Body of pancreas (tissue), 4 donors: Measurements from ENCODE around the gene TMEM50B. TPM values are rescaled to one million over a fixed set of nuclear protein-coding genes. Genes with fewer than 3 reads are reported as not detected.

Experiments used
- ATAC-seq: fragments of 150-250 bp; one replicate; pipeline ENCODE4 v1.9.1; 2016
- DNase-seq, 4 donors: peaks; one replicate each; pipeline ENCODE4 v3.0.0-alpha.2; 2019
- H3K27ac ChIP-seq, 4 donors: fragments of 200-600 bp; sonication (generic); 1 replicate in 3 of 4; 2 replicates in 1 of 4; pipeline versions ENCODE4 v1.5.1 to v1.6.1; 2016 to 2019; ENCODE audit warnings: mild to moderate bottlenecking in 1 of 4, mixed read lengths in 1 of 4, moderate library complexity in 1 of 4
- H3K27me3 ChIP-seq, 2 donors: fragments of 200-600 bp; sonication (generic); one replicate each; pipeline ENCODE4 v1.6.0; 2016; ENCODE audit warnings: mild to moderate bottlenecking in 1 of 2
- H3K36me3 ChIP-seq, 2 donors: fragments of 200-600 bp; sonication (generic); replicated peaks in 1 of 2; 2 replicates each; pipeline ENCODE4 v1.5.1; 2016; ENCODE audit warnings: low read depth in 2 of 2; ENCODE audit not compliant: insufficient read depth in 1 of 2
- H3K4me1 ChIP-seq: fragments of 200-600 bp; sonication (generic); one replicate; pipeline ENCODE4 v1.6.0; 2016
- H3K4me3 ChIP-seq, 2 donors: fragments of 200-600 bp; sonication (generic); 1 replicate in 1 of 2; 2 replicates in 1 of 2; pipeline ENCODE4 v1.5.1; 2016 to 2019
- H3K9me3 ChIP-seq, 3 donors: fragments of 200-600 bp; sonication (generic); 1 replicate in 2 of 3; 2 replicates in 1 of 3; pipeline ENCODE4 v1.5.1; 2016
- CTCF ChIP-seq, 7 experiments: fragments of 450-650 bp in 4 of 7; fragments of 200-600 bp in 3 of 7; sonication (generic) in 3 of 7; IDR thresholded peaks; one replicate each; pipeline ENCODE4 v1.5.1; 2016 to 2019; ENCODE audit warnings: antibody characterized with exemption in 7 of 7
- POLR2A ChIP-seq, 3 donors: fragments of 450-650 bp; IDR thresholded peaks; one replicate each; pipeline ENCODE4 v1.6.1; 2016; ENCODE audit warnings: antibody characterized with exemption in 3 of 3, mild to moderate bottlenecking in 2 of 3
- WGBS, 2 donors: methylation state at CpG; one replicate each; pipeline ENCODE4 v1.1.5; 2017; 5-methylcytosine and 5-hydroxymethylcytosine counted together
- intact Hi-C: fragments of 100-400 bp; cut with DNase I; formaldehyde crosslinking; loops from one replicate; pipeline ENCODE4 v1.15.1; 2023
- total RNA-seq, 2 donors: library from RNA; depleted of rRNA; stranded (reverse); fragments of >200 nt; gene quantifications; one replicate each; pipeline ENCODE4 v1.1.0, GENCODE V29; 2016

The TMEM50B gene
- total RNA-seq, 2 donors from 2014 or later: 49.8 to 50.4 TPM

- TF ChIP-seq CTCF (IDR thresholded peaks at IDR 0.05) (no peak), POLR2A (IDR thresholded peaks at IDR 0.05) (no peak)
- Histone ChIP-seq H3K4me3 (no peak overlapping the region), H3K36me3 (peaks cover 0 to 24% of the 10 kb centered on the region in 2 donors), H3K27me3 (no peaks in the 10 kb centered on the region), H3K4me1 (no peaks in the 10 kb centered on the region), H3K9me3 (no peaks in the 10 kb centered on the region), H3K27ac (no peak overlapping the region)
- WGBS, 2 donors: 93 to 97% methylated on average over 8 of the region's 8 CpGs
- DNase-seq (no peak), ATAC-seq (no peak)
- intact Hi-C loops: no loop called here
Measured at GRCh38 chr21:33505833-33506232, 26.1 kb upstream of the TMEM50B start.

GRCh38 chr21:33496345-33496744, 16.6 kb upstream of the TMEM50B start:
- Histone ChIP-seq H3K27ac (no peak overlapping the region), H3K4me1 (no peaks in the 10 kb centered on the region), H3K9me3 (no peaks in the 10 kb centered on the region), H3K36me3 (no peaks in the 10 kb centered on the region), H3K4me3 (no peak overlapping the region), H3K27me3 (no peaks in the 10 kb centered on the region)
- intact Hi-C loops: no loop called here
- ATAC-seq (no peak), DNase-seq (no peak)
- TF ChIP-seq POLR2A (IDR thresholded peaks at IDR 0.05): no peak
- TF ChIP-seq CTCF (IDR thresholded peaks at IDR 0.05): no peak
- WGBS, 2 donors: 51 to 52% methylated on average over 7 of the region's 7 CpGs

GRCh38 chr21:33495743-33496142, 16.0 kb upstream of the TMEM50B start:
- intact Hi-C loops: no loop called here
- Histone ChIP-seq H3K27me3 (no peaks in the 10 kb centered on the region), H3K4me1 (peaks cover 1% of the 10 kb centered on the region), H3K27ac (no peak overlapping the region), H3K9me3 (no peaks in the 10 kb centered on the region), H3K36me3 (no peaks in the 10 kb centered on the region), H3K4me3 (no peak overlapping the region)
- TF ChIP-seq POLR2A (IDR thresholded peaks at IDR 0.05): no peak
- no peak for TF ChIP-seq CTCF (IDR thresholded peaks at IDR 0.05)
- ATAC-seq: no peak
- 38 to 41% methylated on average over 4 of the region's 4 CpGs for WGBS, 2 donors
- DNase-seq: no peak

GRCh38 chr21:33493756-33494155, 14.0 kb upstream of the TMEM50B start:
- 65 to 76% methylated on average over 3 of the region's 3 CpGs for WGBS, 2 donors
- TF ChIP-seq POLR2A (IDR thresholded peaks at IDR 0.05): no peak
- no peak for TF ChIP-seq CTCF (IDR thresholded peaks at IDR 0.05)
- no peak overlapping the region for H3K4me3 ChIP-seq
- no peaks in the 10 kb centered on the region for H3K9me3 ChIP-seq
- H3K4me1 ChIP-seq: peaks cover 5% of the 10 kb centered on the region
- no peaks in the 10 kb centered on the region for H3K36me3 ChIP-seq
- no peak overlapping the region for H3K27ac ChIP-seq
- ATAC-seq (no peak), DNase-seq (no peak)
- no peaks in the 10 kb centered on the region for H3K27me3 ChIP-seq
- intact Hi-C loops: no loop called here

GRCh38 chr21:33492571-33492970, 12.8 kb upstream of the TMEM50B start:
- peak in 1 of 4 donors; percentile 12 for DNase-seq
- TF ChIP-seq POLR2A (IDR thresholded peaks at IDR 0.05) (no peak), CTCF (IDR thresholded peaks at IDR 0.05) (no peak)
- Histone ChIP-seq H3K27me3 (no peaks in the 10 kb centered on the region), H3K9me3 (no peaks in the 10 kb centered on the region), H3K4me3 (no peak overlapping the region), H3K27ac (no peak overlapping the region), H3K4me1 (peaks cover 5% of the 10 kb centered on the region), H3K36me3 (no peaks in the 10 kb centered on the region)
- intact Hi-C loops: no loop called here
- WGBS, 2 donors: 29 to 34% methylated on average over 2 of the region's 2 CpGs
- no peak for ATAC-seq
